ENCODE results near the gene ORAI2.

DNA sequence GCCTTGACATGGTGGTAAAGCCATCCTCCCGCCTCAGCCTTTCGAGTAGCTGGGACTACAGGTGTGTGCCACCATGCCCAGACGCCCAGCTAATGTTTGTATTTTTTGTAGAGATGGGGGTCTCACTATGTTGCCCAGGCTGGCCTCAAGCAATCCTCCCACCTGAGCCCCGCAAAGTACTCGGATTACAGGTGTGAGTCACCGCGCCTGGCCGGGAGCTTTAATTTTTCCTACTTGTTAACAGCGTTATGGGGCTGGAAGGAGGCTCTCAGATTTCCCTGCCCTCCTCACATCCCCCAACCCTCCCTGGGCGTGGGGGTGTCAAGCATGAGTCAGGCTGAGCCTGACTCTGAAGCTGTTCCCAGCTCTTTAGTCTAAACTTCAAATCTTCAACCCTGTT, 23.0 kb downstream of the ORAI2 start:
- no peak for TF ChIP-seq REST (IDR thresholded peaks at IDR 0.05; ENCODE audit: insufficient read depth in 1 of 2, low read depth in 2 of 2, low read length in 2 of 2)
- no peak for TF ChIP-seq POLR2AphosphoS5 (IDR thresholded peaks at IDR 0.05; ENCODE audit: low read depth, low read length)
- no peak for TF ChIP-seq SIN3A (IDR thresholded peaks at IDR 0.05; ENCODE audit: borderline replicate concordance, insufficient read depth, low read length)
- no peak for TF ChIP-seq FOXP2 (optimal IDR thresholded peaks at IDR 0.05; ENCODE audit: borderline replicate concordance, extremely low read depth, extremely low read length, insufficient read depth)
